SK-N-SH (cell line): ENCODE results near the gene TACC2. TPM values are rescaled to one million over a fixed set of nuclear protein-coding genes. Genes with fewer than 3 reads are reported as not detected.

ENCODE experiments used
- CTCF ChIA-PET: fragments of 300-600, 350-600 bp; formaldehyde crosslinking; extraction: SDS; loops from one replicate; lab custom pipeline; 2021; lab: Yijun Ruan, JAX
- POLR2A ChIA-PET: fragments of 350-600 bp; sonication (Branson Sonifier 250); formaldehyde crosslinking; extraction: SDS; loops from one replicate; lab custom pipeline; 2020; ENCODE audit warnings: antibody characterized with exemption, inconsistent platforms; lab: Yijun Ruan, JAX
- DNase-seq: peaks from one replicate; pipeline ENCODE4 v3.0.0; 2012
- H2AFZ ChIP-seq: fragments of 200-600 bp; sonication (generic); 2 replicates; pipeline ENCODE4 v1.8.1; 2016; ENCODE audit warnings: antibody characterized with exemption, mild to moderate bottlenecking, low read depth
- H3F3A ChIP-seq: fragments of 200-600 bp; sonication (generic); replicated peaks from 2 replicates; pipeline ENCODE3; 2016; ENCODE audit warnings: antibody characterized with exemption, mild to moderate bottlenecking; ENCODE audit not compliant: insufficient read depth
- H3K27ac ChIP-seq, 2 experiments: fragments of 200-500 bp in 1 of 2; fragments of 200-600 bp in 1 of 2; sonication (Bioruptor generic) in 1 of 2; sonication (generic), shearing (Covaris generic) in 1 of 2; 2 replicates each; pipeline versions ENCODE4 v1.5.1 to v1.6.1; 2014 to 2016; ENCODE audit warnings: low read depth in 2 of 2, inconsistent platforms in 1 of 2, low read length in 1 of 2, mild to moderate bottlenecking in 1 of 2, mixed read lengths in 1 of 2
- H3K27me3 ChIP-seq: fragments of 200-600 bp; sonication (generic), shearing (Covaris generic); 2 replicates; pipeline ENCODE4 v1.6.1; 2016; ENCODE audit warnings: mixed run types; ENCODE audit not compliant: insufficient read depth
- H3K36me3 ChIP-seq, 2 experiments: fragments of 200-500 bp in 1 of 2; fragments of 200-600 bp in 1 of 2; sonication (Bioruptor generic) in 1 of 2; sonication (generic) in 1 of 2; replicated peaks in 1 of 2; 2 replicates each; pipeline versions ENCODE3 to v1.5.1; 2014 to 2016; ENCODE audit warnings: low read length in 1 of 2, mild to moderate bottlenecking in 1 of 2; ENCODE audit not compliant: insufficient read depth in 2 of 2, control insufficient read depth in 1 of 2
- H3K4me1 ChIP-seq, 2 experiments: fragments of 200-500 bp in 1 of 2; fragments of 200-600 bp in 1 of 2; sonication (Bioruptor generic) in 1 of 2; sonication (generic), shearing (Covaris generic) in 1 of 2; 2 replicates each; pipeline versions ENCODE4 v1.5.1 to v1.6.1; 2014 to 2016; ENCODE audit warnings: low read depth in 1 of 2, low read length in 1 of 2, mixed run types in 1 of 2; ENCODE audit not compliant: insufficient read depth in 2 of 2, control insufficient read depth in 1 of 2
- H3K4me2 ChIP-seq: fragments of 200-600 bp; sonication (generic), shearing (Covaris generic); 2 replicates; pipeline ENCODE4 v1.6.1; 2017; ENCODE audit warnings: mixed run types
- H3K4me3 ChIP-seq, 2 experiments: fragments of 200-500 bp in 1 of 2; fragments of 200-600 bp in 1 of 2; sonication (Bioruptor generic) in 1 of 2; sonication (generic), shearing (Covaris generic) in 1 of 2; 2 replicates each; pipeline versions ENCODE4 v1.5.1 to v1.8.1; 2014 to 2016; ENCODE audit warnings: low read depth in 2 of 2, inconsistent platforms in 1 of 2, low read length in 1 of 2, mild to moderate bottlenecking in 1 of 2, mixed read lengths in 1 of 2, moderate library complexity in 1 of 2
- H3K79me2 ChIP-seq: fragments of 200-600 bp; sonication (generic); 2 replicates; pipeline ENCODE4 v1.8.1; 2017; ENCODE audit warnings: mild to moderate bottlenecking; ENCODE audit not compliant: insufficient read depth
- H3K9ac ChIP-seq: fragments of 200-600 bp; sonication (generic); 2 replicates; pipeline ENCODE4 v1.6.1; 2017; ENCODE audit warnings: mixed run types
- H3K9me2 ChIP-seq: fragments of 200-600 bp; sonication (generic); 2 replicates; pipeline ENCODE4 v1.6.1; 2017; ENCODE audit warnings: mixed run types
- H3K9me3 ChIP-seq: fragments of 200-600 bp; sonication (generic); 2 replicates; pipeline ENCODE4 v1.6.1; 2017; ENCODE audit warnings: mixed run types, mild to moderate bottlenecking, moderate library complexity
- H4K20me1 ChIP-seq: fragments of 200-600 bp; sonication (generic); 2 replicates; pipeline ENCODE4 v1.6.1; 2017; ENCODE audit warnings: mild to moderate bottlenecking, mixed run types; ENCODE audit not compliant: insufficient read depth
- CTCF ChIP-seq: fragments of 200-600 bp; sonication (generic); IDR thresholded peaks from 2 replicates; pipeline ENCODE4 v1.6.1; 2017; ENCODE audit warnings: antibody characterized with exemption, mild to moderate bottlenecking, moderate library complexity
- ELF1 ChIP-seq: IDR thresholded peaks from 2 replicates; pipeline ENCODE4 v1.4.0; 2012
- EP300 ChIP-seq, 2 experiments: IDR thresholded peaks; 2 replicates each; pipeline versions ENCODE4 v1.4.0 to v1.6.1; 2012; ENCODE audit warnings: borderline replicate concordance in 1 of 2, low read depth in 1 of 2, low read length in 1 of 2
- FOSL2 ChIP-seq: IDR thresholded peaks from 2 replicates; pipeline ENCODE4 v1.4.0; 2012; ENCODE audit warnings: low read depth, mild to moderate bottlenecking, moderate library complexity, borderline replicate concordance
- FOXJ3 ChIP-seq: sonication (generic); formaldehyde crosslinking; IDR thresholded peaks from 2 replicates; pipeline ENCODE4 v1.5.1; 2020; ENCODE audit warnings: mild to moderate bottlenecking, missing genetic modification reagents
- FOXM1 ChIP-seq: IDR thresholded peaks from 2 replicates; pipeline ENCODE4 v1.4.0; 2012; ENCODE audit warnings: low read depth, mild to moderate bottlenecking
- JUND ChIP-seq: IDR thresholded peaks from 2 replicates; pipeline ENCODE4 v1.4.0; 2012
- MAX ChIP-seq: IDR thresholded peaks from 2 replicates; pipeline ENCODE4 v1.4.0; 2012; ENCODE audit warnings: low read depth
- MEF2A ChIP-seq: IDR thresholded peaks from 2 replicates; pipeline ENCODE4 v1.4.0; 2012; ENCODE audit warnings: low read depth, borderline replicate concordance
- MXI1 ChIP-seq: IDR thresholded peaks from 2 replicates; pipeline ENCODE4 v1.6.1; 2012; ENCODE audit warnings: mild to moderate bottlenecking, low read depth, low read length, improper control_type of control experiment
- NFIC ChIP-seq: IDR thresholded peaks from 2 replicates; pipeline ENCODE4 v1.4.0; 2012; ENCODE audit warnings: borderline replicate concordance
- NRF1 ChIP-seq: IDR thresholded peaks from 2 replicates; pipeline ENCODE4 v1.6.1; 2012; ENCODE audit warnings: low read depth, mild to moderate bottlenecking, low read length
- PBX3 ChIP-seq: IDR thresholded peaks from 2 replicates; pipeline ENCODE4; 2012
- POLR2AphosphoS5 ChIP-seq: IDR thresholded peaks from 2 replicates; pipeline ENCODE4 v1.6.1; 2012; ENCODE audit warnings: low read depth, low read length
- RCOR1 ChIP-seq: fragments of 150-350 bp; IDR thresholded peaks from 2 replicates; pipeline ENCODE4 v1.6.1; 2017; ENCODE audit warnings: antibody characterized with exemption, low read length
- SMC3 ChIP-seq: IDR thresholded peaks from 2 replicates; pipeline ENCODE4 v1.6.1; 2012; ENCODE audit warnings: low read depth, low read length, improper control_type of control experiment
- TCF12 ChIP-seq: IDR thresholded peaks from 2 replicates; pipeline ENCODE4 v1.4.0; 2012
- TEAD4 ChIP-seq: IDR thresholded peaks from 2 replicates; pipeline ENCODE4 v1.4.0; 2012; ENCODE audit warnings: mild to moderate bottlenecking, borderline replicate concordance; ENCODE audit not compliant: insufficient read depth
- YY1 ChIP-seq: IDR thresholded peaks from 2 replicates; pipeline ENCODE4 v1.4.0; 2012; ENCODE audit warnings: low read depth, mild to moderate bottlenecking
- WGBS: methylation state at CpG from one replicate; pipeline ENCODE4 v1.1.6; 2017; ENCODE audit warnings: low lambda C conversion rate; 5-methylcytosine and 5-hydroxymethylcytosine counted together
- polyA plus RNA-seq, 3 experiments: library from polyadenylated mRNA; depleted of rRNA; stranded (reverse); fragments of >200 nt; gene quantifications; 2 replicates each; pipeline ENCODE4 v1.2.3, GENCODE V29; 2012

The TACC2 gene
- polyA plus RNA-seq, 1 of the 3 experiments (the other 2 are of a cell fraction), result 8.8 TPM

- peaks cover 13% of the 10 kb centered on the region for H3F3A ChIP-seq
- 88% methylated on average over 4 of the region's 4 CpGs for WGBS
- H3K4me2 ChIP-seq, result no peak overlapping the region
- peaks cover 44% of the 10 kb centered on the region for H3K79me2 ChIP-seq
- no peaks in the 10 kb centered on the region for H4K20me1 ChIP-seq
- no peak for DNase-seq
- H3K9me2 ChIP-seq, result no peaks in the 10 kb centered on the region
- CTCF ChIA-PET, result interaction anchor here (1.5 kb wide), 2 partner anchors 12 to 21 kb away, joined by 3 to 5 read pairs; no protein-coding TSS in a partner anchor
- H3K4me1 ChIP-seq, result peaks cover 6 to 31% of the 10 kb centered on the region in 2 experiments; a peak in 2 of 4 replicates
- no peaks in the 10 kb centered on the region for H3K9me3 ChIP-seq
- H3K27me3 ChIP-seq, result no peaks in the 10 kb centered on the region
- POLR2A ChIA-PET, result no interaction called here
- H3K9ac ChIP-seq, result no peak overlapping the region
- H3K36me3 ChIP-seq, result no peaks in the 10 kb centered on the region
- no peak overlapping the region for H2AFZ ChIP-seq
- H3K27ac ChIP-seq, result no peak overlapping the region
- no peak for TF ChIP-seq FOXJ3
- no peak for TF ChIP-seq EP300 (IDR thresholded peaks at IDR 0.05; ENCODE audit: borderline replicate concordance in 1 of 2, low read depth in 1 of 2, low read length in 1 of 2)
- no peak for TF ChIP-seq ELF1
- no peak for TF ChIP-seq NFIC
- no peak for TF ChIP-seq YY1
- no peak for TF ChIP-seq CTCF
- TF ChIP-seq RCOR1, result no peak
- no peak for TF ChIP-seq MAX
- TF ChIP-seq MXI1, result no peak
- no peak overlapping the region for H3K4me3 ChIP-seq
These were observed 126.9 kb downstream of the TACC2 start for GRCh38 chr10:122115874-122116273.

- 40% methylated on average over 5 of the region's 5 CpGs for WGBS
- H3K4me1 ChIP-seq, result peaks cover 6 to 31% of the 10 kb centered on the region in 2 experiments; a peak in 2 of 4 replicates
- H3K9me2 ChIP-seq, result no peaks in the 10 kb centered on the region
- no peaks in the 10 kb centered on the region for H3K27me3 ChIP-seq
- no peak overlapping the region for H3K4me3 ChIP-seq
- POLR2A ChIA-PET, result no interaction called here
- peaks cover 44% of the 10 kb centered on the region for H3K79me2 ChIP-seq
- H3K9me3 ChIP-seq, result no peaks in the 10 kb centered on the region
- H3K4me2 ChIP-seq, result no peak overlapping the region
- DNase-seq, result no peak
- no peak for TF ChIP-seq TEAD4
- no peak overlapping the region for H3K27ac ChIP-seq
- H3K36me3 ChIP-seq, result no peaks in the 10 kb centered on the region
- no peaks in the 10 kb centered on the region for H4K20me1 ChIP-seq
- CTCF ChIA-PET, result interaction anchor here (1.5 kb wide), 2 partner anchors 12 to 21 kb away, joined by 3 to 5 read pairs; no protein-coding TSS in a partner anchor
- H3F3A ChIP-seq, result peaks cover 13% of the 10 kb centered on the region
- H3K9ac ChIP-seq, result no peak overlapping the region
- H2AFZ ChIP-seq, result no peak overlapping the region
These were observed 127.4 kb downstream of the TACC2 start for GRCh38 chr10:122116331-122116730.

GRCh38 chr10:122117475-122117874 lies 128.5 kb downstream of the TACC2 start:
- Histone ChIP-seq H3K27ac (no peak overlapping the region), H3K9me3 (no peaks in the 10 kb centered on the region), H3K4me1 (peaks cover 0 to 27% of the 10 kb centered on the region in 2 experiments; a peak in 1 of 4 replicates), H3K4me2 (no peak overlapping the region), H3K9me2 (no peaks in the 10 kb centered on the region), H3F3A (peaks cover 4% of the 10 kb centered on the region), H3K27me3 (no peaks in the 10 kb centered on the region)
- 96% methylated on average over 4 of the region's 4 CpGs for WGBS
- CTCF ChIA-PET, result interaction anchor here (0.9 to 1.5 kb wide), 2 partner anchors 19 to 23 kb away, joined by 5 read pairs; no protein-coding TSS in a partner anchor
- TF ChIP-seq MAX, result no peak
- TF ChIP-seq FOXM1, result no peak
- no peak for TF ChIP-seq MEF2A
- TF ChIP-seq JUND, result no peak
- TF ChIP-seq FOSL2, result no peak
- no peak for TF ChIP-seq TCF12
- TF ChIP-seq RCOR1, result no peak
- no peak for TF ChIP-seq NRF1
- TF ChIP-seq SMC3, result no peak
- TF ChIP-seq MXI1, result no peak
- no peak for TF ChIP-seq POLR2AphosphoS5
- TF ChIP-seq PBX3, result no peak
- TF ChIP-seq, all 33 proteins: peak for 0
- Histone ChIP-seq H2AFZ (no peak overlapping the region), H3K79me2 (peaks cover 45% of the 10 kb centered on the region), H3K36me3 (no peaks in the 10 kb centered on the region), H3K4me3 (no peak overlapping the region), H3K9ac (no peak overlapping the region), H4K20me1 (no peaks in the 10 kb centered on the region)
- POLR2A ChIA-PET, result no interaction called here
- DNase-seq, result no peak
